HG03439 (cell line): ENCODE results near the gene ATP2C2.

Experiments
- ATAC-seq: cut with Tn5 transposase; IDR thresholded peaks from one replicate; pipeline ENCODE4 v1.9.1; 2021; ENCODE audit warnings: mild to moderate bottlenecking, moderate library complexity; ENCODE audit not compliant: unreplicated experiment

ATP2C2 gene

GRCh38 chr16:84361546-84361945 lies 6.8 kb upstream of the ATP2C2 start:
- ATAC-seq, result no peak

GRCh38 chr16:84362471-84362941 lies 5.8 kb upstream of the ATP2C2 start:
- ATAC-seq, result no peak

- ATAC-seq, result no peak
These were observed 2.1 kb upstream of the ATP2C2 start for GRCh38 chr16:84366208-84366607.

- ATAC-seq, result no peak
These were observed 1.0 kb upstream of the ATP2C2 start for GRCh38 chr16:84367297-84367680.

GRCh38 chr16:84367750-84368307 lies 509 bp upstream of the ATP2C2 start:
- ATAC-seq, result no peak

GRCh38 chr16:84369105-84369504 lies 767 bp downstream of the ATP2C2 start:
- ATAC-seq, result no peak

GRCh38 chr16:84369938-84370627 lies 1.7 kb downstream of the ATP2C2 start:
- ATAC-seq, result no peak

- ATAC-seq, result no peak
These were observed 2.6 kb downstream of the ATP2C2 start for GRCh38 chr16:84370723-84371552.

- no peak for ATAC-seq
These were observed 3.2 kb downstream of the ATP2C2 start for GRCh38 chr16:84371553-84371865.

GRCh38 chr16:84373907-84374489 lies 5.7 kb downstream of the ATP2C2 start:
- ATAC-seq, result no peak

- no peak for ATAC-seq
These were observed 9.8 kb downstream of the ATP2C2 start for GRCh38 chr16:84378099-84378498.

- no peak for ATAC-seq
These were observed 10.2 kb downstream of the ATP2C2 start for GRCh38 chr16:84378567-84378966.

GRCh38 chr16:84379008-84379708 lies 10.8 kb downstream of the ATP2C2 start:
- ATAC-seq, result no peak

GRCh38 chr16:84379709-84380362 lies 11.5 kb downstream of the ATP2C2 start:
- ATAC-seq, result no peak

- ATAC-seq, result no peak
These were observed 12.1 kb downstream of the ATP2C2 start for GRCh38 chr16:84380405-84380804.

- ATAC-seq, result no peak
These were observed 14.1 kb downstream of the ATP2C2 start for GRCh38 chr16:84382396-84382795.

GRCh38 chr16:84383106-84383505 lies 14.8 kb downstream of the ATP2C2 start:
- ATAC-seq, result no peak

GRCh38 chr16:84386047-84386446 lies 17.7 kb downstream of the ATP2C2 start:
- ATAC-seq, result no peak

- no peak for ATAC-seq
These were observed 18.7 kb downstream of the ATP2C2 start for GRCh38 chr16:84387021-84387420.

GRCh38 chr16:84390131-84390785 lies 21.9 kb downstream of the ATP2C2 start:
- ATAC-seq, result no peak
